ENCODE measurements around the gene PPP2R5B.

- TF ChIP-seq CTCF (IDR thresholded peaks at IDR 0.05 in 4 of 5, conservative IDR thresholded peaks at IDR 0.05 in 1 of 5) (no peak), POLR2A (IDR thresholded peaks at IDR 0.05) (no peak)
Measured at GRCh38 chr11:64920124-64920523, 4.4 kb upstream of the PPP2R5B start.
